Suprapubic skin (tissue), 4 donors: ENCODE data around the gene HIVEP1.

Experiments
- EP300 ChIP-seq: sonication (generic); formaldehyde crosslinking; IDR thresholded peaks from one replicate; pipeline ENCODE4 v1.6.1; 2017; ENCODE audit warnings: antibody characterized with exemption
- POLR2A ChIP-seq, 2 donors: fragments of 450-650 bp; IDR thresholded peaks; one replicate each; pipeline ENCODE4 v1.6.1; 2017; ENCODE audit warnings: antibody characterized with exemption in 2 of 2, mild to moderate bottlenecking in 2 of 2, moderate library complexity in 2 of 2
- POLR2AphosphoS5 ChIP-seq, 3 donors: sonication (generic); formaldehyde crosslinking; IDR thresholded peaks; one replicate each; pipeline ENCODE4 v1.6.1; 2017; ENCODE audit warnings: antibody characterized with exemption in 3 of 3
- TF ChIP-seq, protein P1 (sequence below), 2 donors: fragments of 200-600 bp in 1 of 2; fragments of 450-650 bp in 1 of 2; sonication (generic) in 1 of 2; IDR thresholded peaks; one replicate each; pipeline ENCODE4 v1.5.1; 2016 to 2019; ENCODE audit warnings: antibody characterized with exemption in 2 of 2, mild to moderate bottlenecking in 1 of 2, moderate library complexity in 1 of 2

DNA sequence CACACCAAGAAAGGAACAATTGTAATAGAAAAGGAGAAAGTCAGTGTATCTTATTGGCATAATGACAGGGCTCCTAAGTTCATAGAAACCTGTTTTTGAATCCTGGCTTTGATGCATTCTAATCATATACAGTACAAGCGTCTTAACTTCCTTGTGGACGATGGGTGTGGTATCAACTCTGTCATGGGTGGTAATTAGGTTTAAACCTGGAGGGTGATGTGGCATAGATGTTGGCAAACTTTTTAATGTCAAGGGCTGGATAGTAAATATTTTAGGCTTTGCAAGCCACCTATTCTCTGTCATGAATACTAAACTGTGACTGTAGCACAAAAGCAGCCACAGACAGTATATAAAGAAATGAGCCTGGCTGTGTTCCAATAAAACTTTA, 139.3 kb downstream of the HIVEP1 start:
- TF ChIP-seq, protein P1, sequence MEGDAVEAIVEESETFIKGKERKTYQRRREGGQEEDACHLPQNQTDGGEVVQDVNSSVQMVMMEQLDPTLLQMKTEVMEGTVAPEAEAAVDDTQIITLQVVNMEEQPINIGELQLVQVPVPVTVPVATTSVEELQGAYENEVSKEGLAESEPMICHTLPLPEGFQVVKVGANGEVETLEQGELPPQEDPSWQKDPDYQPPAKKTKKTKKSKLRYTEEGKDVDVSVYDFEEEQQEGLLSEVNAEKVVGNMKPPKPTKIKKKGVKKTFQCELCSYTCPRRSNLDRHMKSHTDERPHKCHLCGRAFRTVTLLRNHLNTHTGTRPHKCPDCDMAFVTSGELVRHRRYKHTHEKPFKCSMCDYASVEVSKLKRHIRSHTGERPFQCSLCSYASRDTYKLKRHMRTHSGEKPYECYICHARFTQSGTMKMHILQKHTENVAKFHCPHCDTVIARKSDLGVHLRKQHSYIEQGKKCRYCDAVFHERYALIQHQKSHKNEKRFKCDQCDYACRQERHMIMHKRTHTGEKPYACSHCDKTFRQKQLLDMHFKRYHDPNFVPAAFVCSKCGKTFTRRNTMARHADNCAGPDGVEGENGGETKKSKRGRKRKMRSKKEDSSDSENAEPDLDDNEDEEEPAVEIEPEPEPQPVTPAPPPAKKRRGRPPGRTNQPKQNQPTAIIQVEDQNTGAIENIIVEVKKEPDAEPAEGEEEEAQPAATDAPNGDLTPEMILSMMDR (IDR thresholded peaks at IDR 0.05) = no peak
- TF ChIP-seq POLR2A (IDR thresholded peaks at IDR 0.05) = no peak
- no peak for TF ChIP-seq EP300
- TF ChIP-seq POLR2AphosphoS5 (IDR thresholded peaks at IDR 0.05) = no peak
